ENCODE results near the gene PKD1. TPM values are rescaled to one million over a fixed set of nuclear protein-coding genes. Genes with fewer than 3 reads are reported as not detected.

PKD1 gene
- total and polyA plus RNA-seq, 8 donors, result 29.8 to 127 (median 44.2) TPM

- Histone ChIP-seq H3K4me3 (peak within 1 kb of the TSS; percentile 90 to 96 (median 94)), H3K9me3 (no peaks in the 10 kb centered on the region), H3K27me3 (no peaks in the 10 kb centered on the region), H3K4me1 (peaks cover 0 to 13% (median 10%) of the 10 kb centered on the region in 3 donors), H3K36me3 (no peaks in the 10 kb centered on the region), H3K27ac (peak within 1 kb of the TSS; percentile 18 to 61 (median 52))
- TF ChIP-seq, protein P1, sequence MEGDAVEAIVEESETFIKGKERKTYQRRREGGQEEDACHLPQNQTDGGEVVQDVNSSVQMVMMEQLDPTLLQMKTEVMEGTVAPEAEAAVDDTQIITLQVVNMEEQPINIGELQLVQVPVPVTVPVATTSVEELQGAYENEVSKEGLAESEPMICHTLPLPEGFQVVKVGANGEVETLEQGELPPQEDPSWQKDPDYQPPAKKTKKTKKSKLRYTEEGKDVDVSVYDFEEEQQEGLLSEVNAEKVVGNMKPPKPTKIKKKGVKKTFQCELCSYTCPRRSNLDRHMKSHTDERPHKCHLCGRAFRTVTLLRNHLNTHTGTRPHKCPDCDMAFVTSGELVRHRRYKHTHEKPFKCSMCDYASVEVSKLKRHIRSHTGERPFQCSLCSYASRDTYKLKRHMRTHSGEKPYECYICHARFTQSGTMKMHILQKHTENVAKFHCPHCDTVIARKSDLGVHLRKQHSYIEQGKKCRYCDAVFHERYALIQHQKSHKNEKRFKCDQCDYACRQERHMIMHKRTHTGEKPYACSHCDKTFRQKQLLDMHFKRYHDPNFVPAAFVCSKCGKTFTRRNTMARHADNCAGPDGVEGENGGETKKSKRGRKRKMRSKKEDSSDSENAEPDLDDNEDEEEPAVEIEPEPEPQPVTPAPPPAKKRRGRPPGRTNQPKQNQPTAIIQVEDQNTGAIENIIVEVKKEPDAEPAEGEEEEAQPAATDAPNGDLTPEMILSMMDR (IDR thresholded peaks at IDR 0.05), result peak in 3 of 4 donors; percentile 18 to 32 (median 29)
- 0 to 1% methylated on average over 68 to 81 of the region's 81 CpGs for WGBS, 2 donors
- DNase-seq (peak; percentile 92 to 99 (median 96)), ATAC-seq (peak; percentile 97 to 99 (median 99)), FAIRE-seq (no peak)
- intact Hi-C loops (cut with DNase I), result no loop called here
Observed at GRCh38 chr16:2047330-2048115, 88.2 kb downstream of the PKD1 start, which contains the start of the genes NTHL1 and TSC2. TSS of gene NTHL1 (minus strand) at chr16:2047834. CDS start at chr16:2047823, 11 bp downstream. TSS of gene TSC2 (plus strand) at chr16:2047985. CDS start at chr16:2048616, 631 bp downstream.

- ATAC-seq (no peak), FAIRE-seq (no peak), DNase-seq (no peak)
- peaks cover 0 to 13% (median 10%) of the 10 kb centered on the region in 3 donors for H3K4me1 ChIP-seq
- H3K9me3 ChIP-seq, result no peaks in the 10 kb centered on the region
- 12 to 15% methylated on average over 8 of the region's 8 CpGs for WGBS, 2 donors
- no peaks in the 10 kb centered on the region for H3K27me3 ChIP-seq
- H3K4me3 ChIP-seq, result peak overlapping the region; percentile 90 to 96 (median 94)
- intact Hi-C loops (cut with DNase I), result no loop called here
- no peaks in the 10 kb centered on the region for H3K36me3 ChIP-seq
- peak overlapping the region in 3 of 4 donors; percentile 52 to 61 (median 53) for H3K27ac ChIP-seq
- TF ChIP-seq, protein P1 (IDR thresholded peaks at IDR 0.05), result no peak
Observed at GRCh38 chr16:2046893-2047329, 88.8 kb downstream of the PKD1 start.

GRCh38 chr16:2045965-2046892 is 89.5 kb downstream of the PKD1 start:
- intact Hi-C loops (cut with DNase I), result no loop called here
- no peaks in the 10 kb centered on the region for H3K9me3 ChIP-seq
- H3K27me3 ChIP-seq, result no peaks in the 10 kb centered on the region
- WGBS, 2 donors, result 87 to 91% methylated on average over 21 of the region's 21 CpGs
- no peak for DNase-seq
- H3K27ac ChIP-seq, result peak overlapping the region in 2 of 4 donors; percentile 52 to 53
- H3K4me1 ChIP-seq, result peaks cover 0 to 13% (median 10%) of the 10 kb centered on the region in 3 donors
- no peaks in the 10 kb centered on the region for H3K36me3 ChIP-seq
- TF ChIP-seq, protein P1 (IDR thresholded peaks at IDR 0.05), result no peak
- no peak for FAIRE-seq
- peak overlapping the region in 1 of 4 donors; percentile 96 for H3K4me3 ChIP-seq
- ATAC-seq, result no peak

GRCh38 chr16:2044541-2044940 is 91.2 kb downstream of the PKD1 start:
- intact Hi-C loops (cut with DNase I), result no loop called here
- TF ChIP-seq, protein P1 (IDR thresholded peaks at IDR 0.05), result no peak
- DNase-seq (peak in 3 of 6 donors; percentile 34 to 66 (median 54)), FAIRE-seq (no peak), ATAC-seq (no peak)
- peaks cover 0 to 13% (median 10%) of the 10 kb centered on the region in 3 donors for H3K4me1 ChIP-seq
- no peaks in the 10 kb centered on the region for H3K27me3 ChIP-seq
- H3K4me3 ChIP-seq, result no peak overlapping the region
- 89 to 92% methylated on average over 22 of the region's 22 CpGs for WGBS, 2 donors
- H3K27ac ChIP-seq, result no peak overlapping the region
- H3K9me3 ChIP-seq, result no peaks in the 10 kb centered on the region
- H3K36me3 ChIP-seq, result no peaks in the 10 kb centered on the region
